ENCODE measurements around the gene TEAD1. TPM values are rescaled to one million over a fixed set of nuclear protein-coding genes. Genes with fewer than 3 reads are reported as not detected.
"Not testable (repeated sequence)": the region's sequence is repeated elsewhere in the genome, so short reads cannot be mapped to it uniquely, and the experiment has no call there.

TEAD1 gene
- total RNA-seq, 1 donor: 176 TPM

DNA sequence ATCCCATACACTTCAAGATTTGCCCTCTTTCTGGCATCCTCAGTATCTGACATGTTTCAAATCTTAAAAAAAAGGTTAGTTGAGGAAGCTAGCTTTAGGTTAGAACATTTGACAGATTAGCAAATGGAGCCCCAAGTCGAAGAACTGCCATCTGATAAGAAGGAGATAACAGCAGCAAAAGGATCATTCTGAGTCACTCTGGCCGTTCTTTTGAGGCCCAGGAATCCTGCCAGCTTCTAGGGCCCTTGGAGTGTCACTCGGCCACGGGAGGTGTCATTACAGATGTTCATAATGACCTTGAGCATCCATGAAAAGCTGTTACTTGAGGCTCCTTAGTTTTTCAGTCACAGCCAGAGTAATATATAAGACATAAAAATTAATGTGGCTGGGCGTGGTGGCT, 202.8 kb downstream of the TEAD1 start:
- no peak for DNase-seq (ENCODE audit: insufficient read length, low spot score, missing footprints)
- Histone ChIP-seq H3K4me3 (ENCODE audit: insufficient read depth, low read length) (no peak overlapping the region), H3K36me3 (ENCODE audit: insufficient read depth, low read length) (peaks cover 34% of the 10 kb centered on the region), H4K20me1 (ENCODE audit: insufficient read depth, low read length) (peaks cover 31% of the 10 kb centered on the region), H3K4me1 (ENCODE audit: insufficient read depth, low read length) (peaks cover 2% of the 10 kb centered on the region), H2AFZ (ENCODE audit: low read length) (no peak overlapping the region), H3K9me3 (ENCODE audit: low read depth, low read length) (no peaks in the 10 kb centered on the region), H3K79me2 (ENCODE audit: insufficient read depth, low read length) (peaks cover 65% of the 10 kb centered on the region), H3K4me2 (ENCODE audit: insufficient read depth, low read length) (no peak overlapping the region), H3K27me3 (ENCODE audit: insufficient read depth, low read length) (no peaks in the 10 kb centered on the region), H3K27ac (ENCODE audit: low read depth, low read length) (no peak overlapping the region)
- TF ChIP-seq, protein P1, sequence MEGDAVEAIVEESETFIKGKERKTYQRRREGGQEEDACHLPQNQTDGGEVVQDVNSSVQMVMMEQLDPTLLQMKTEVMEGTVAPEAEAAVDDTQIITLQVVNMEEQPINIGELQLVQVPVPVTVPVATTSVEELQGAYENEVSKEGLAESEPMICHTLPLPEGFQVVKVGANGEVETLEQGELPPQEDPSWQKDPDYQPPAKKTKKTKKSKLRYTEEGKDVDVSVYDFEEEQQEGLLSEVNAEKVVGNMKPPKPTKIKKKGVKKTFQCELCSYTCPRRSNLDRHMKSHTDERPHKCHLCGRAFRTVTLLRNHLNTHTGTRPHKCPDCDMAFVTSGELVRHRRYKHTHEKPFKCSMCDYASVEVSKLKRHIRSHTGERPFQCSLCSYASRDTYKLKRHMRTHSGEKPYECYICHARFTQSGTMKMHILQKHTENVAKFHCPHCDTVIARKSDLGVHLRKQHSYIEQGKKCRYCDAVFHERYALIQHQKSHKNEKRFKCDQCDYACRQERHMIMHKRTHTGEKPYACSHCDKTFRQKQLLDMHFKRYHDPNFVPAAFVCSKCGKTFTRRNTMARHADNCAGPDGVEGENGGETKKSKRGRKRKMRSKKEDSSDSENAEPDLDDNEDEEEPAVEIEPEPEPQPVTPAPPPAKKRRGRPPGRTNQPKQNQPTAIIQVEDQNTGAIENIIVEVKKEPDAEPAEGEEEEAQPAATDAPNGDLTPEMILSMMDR (IDR thresholded peaks at IDR 0.05; ENCODE audit: extremely low read depth, low read depth, low read length): no peak

DNA sequence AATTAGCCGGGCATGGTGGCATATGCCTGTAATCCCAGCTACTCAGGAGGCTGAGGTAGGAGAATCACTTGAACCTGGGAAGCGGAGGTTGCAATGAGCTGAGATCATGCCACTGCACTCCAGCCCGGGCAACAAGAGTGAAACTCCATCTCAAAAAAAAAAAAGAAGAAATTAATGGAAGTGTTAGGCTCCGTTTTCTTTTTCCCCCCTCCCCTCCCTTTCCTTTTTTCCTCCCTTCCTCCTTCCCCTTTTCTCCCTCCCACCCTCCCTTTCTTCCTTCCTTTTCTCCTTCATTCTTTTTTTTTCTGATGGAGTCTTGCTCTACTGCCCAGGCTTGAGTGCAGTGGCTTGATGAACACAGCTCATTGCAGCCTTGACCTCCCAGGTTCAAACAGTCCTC, 203.3 kb downstream of the TEAD1 start:
- peaks cover 64% of the 10 kb centered on the region for H3K79me2 ChIP-seq (ENCODE audit: insufficient read depth, low read length)
- DNase-seq (ENCODE audit: insufficient read length, low spot score, missing footprints): not testable (repeated sequence)

DNA sequence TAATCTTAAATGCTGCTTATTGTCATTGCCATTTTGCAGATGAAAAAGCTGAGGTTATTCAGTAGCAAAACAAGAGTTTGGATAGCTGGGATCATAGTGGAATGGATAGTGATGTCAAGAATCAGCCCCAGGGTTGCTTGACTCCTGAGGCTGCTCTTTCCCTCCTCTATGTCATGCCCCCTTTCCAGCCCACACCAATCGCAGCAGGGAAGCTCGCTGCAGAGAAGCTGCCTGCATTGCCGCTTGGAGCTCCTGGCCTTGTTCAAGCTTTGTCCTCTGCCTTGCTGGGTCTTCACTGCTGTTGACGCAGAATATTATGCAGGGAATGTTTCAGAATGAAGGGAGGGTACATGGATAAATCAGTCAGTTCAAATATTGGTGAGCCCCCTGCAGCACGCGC, 206.1 kb downstream of the TEAD1 start:
- no peak overlapping the region for H3K4me3 ChIP-seq (ENCODE audit: insufficient read depth, low read length)
- no peak overlapping the region for H2AFZ ChIP-seq (ENCODE audit: low read length)
- H3K9me3 ChIP-seq (ENCODE audit: low read depth, low read length): no peaks in the 10 kb centered on the region
- TF ChIP-seq, protein P1 (IDR thresholded peaks at IDR 0.05; ENCODE audit: extremely low read depth, low read depth, low read length): no peak
- no peaks in the 10 kb centered on the region for H3K27me3 ChIP-seq (ENCODE audit: insufficient read depth, low read length)
- H3K79me2 ChIP-seq (ENCODE audit: insufficient read depth, low read length): peaks cover 55% of the 10 kb centered on the region
- no peak for DNase-seq (ENCODE audit: insufficient read length, low spot score, missing footprints)
- no peaks in the 10 kb centered on the region for H3K4me1 ChIP-seq (ENCODE audit: insufficient read depth, low read length)
- H4K20me1 ChIP-seq (ENCODE audit: insufficient read depth, low read length): peaks cover 23% of the 10 kb centered on the region
- H3K4me2 ChIP-seq (ENCODE audit: insufficient read depth, low read length): no peak overlapping the region
- peaks cover 60% of the 10 kb centered on the region for H3K36me3 ChIP-seq (ENCODE audit: insufficient read depth, low read length)
- H3K27ac ChIP-seq (ENCODE audit: low read depth, low read length): no peak overlapping the region

More for the DNA sequence above, 203.3 kb downstream of the TEAD1 start:
- H4K20me1 ChIP-seq (ENCODE audit: insufficient read depth, low read length): peaks cover 29% of the 10 kb centered on the region
- H3K27me3 ChIP-seq (ENCODE audit: insufficient read depth, low read length); H3K27ac ChIP-seq (ENCODE audit: low read depth, low read length); H3K9me3 ChIP-seq (ENCODE audit: low read depth, low read length); H3K4me1 ChIP-seq (ENCODE audit: insufficient read depth, low read length); H3K4me3 ChIP-seq (ENCODE audit: insufficient read depth, low read length); H3K4me2 ChIP-seq (ENCODE audit: insufficient read depth, low read length); H2AFZ ChIP-seq (ENCODE audit: low read length): not testable (repeated sequence)
- peaks cover 39% of the 10 kb centered on the region for H3K36me3 ChIP-seq (ENCODE audit: insufficient read depth, low read length)

DNA sequence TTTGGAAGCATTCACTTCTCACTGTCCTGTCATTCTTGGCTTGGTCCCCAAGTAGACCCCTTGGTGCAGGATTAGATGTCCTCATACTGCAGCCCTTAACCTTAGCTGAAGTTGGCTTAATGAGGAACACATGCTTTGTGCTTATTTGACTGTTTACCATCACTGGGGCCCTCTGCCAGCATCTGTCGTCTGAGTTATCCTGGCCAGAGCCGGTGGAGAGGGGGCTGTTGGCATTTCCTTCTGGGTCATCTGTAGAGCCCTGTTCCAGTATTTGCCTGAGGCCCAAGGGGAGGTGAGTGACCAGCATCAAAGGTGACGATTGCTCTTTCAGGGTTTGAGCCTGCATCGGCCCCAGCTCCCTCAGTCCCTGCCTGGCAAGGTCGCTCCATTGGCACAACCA, 208.4 kb downstream of the TEAD1 start:
- H3K27me3 ChIP-seq (ENCODE audit: insufficient read depth, low read length): no peaks in the 10 kb centered on the region
- no peaks in the 10 kb centered on the region for H3K9me3 ChIP-seq (ENCODE audit: low read depth, low read length)
- no peak overlapping the region for H3K4me2 ChIP-seq (ENCODE audit: insufficient read depth, low read length)
- H3K36me3 ChIP-seq (ENCODE audit: insufficient read depth, low read length): peaks cover 75% of the 10 kb centered on the region
- H3K27ac ChIP-seq (ENCODE audit: low read depth, low read length): no peak overlapping the region
- H3K4me3 ChIP-seq (ENCODE audit: insufficient read depth, low read length): no peak overlapping the region
- DNase-seq (ENCODE audit: insufficient read length, low spot score, missing footprints): no peak
- H4K20me1 ChIP-seq (ENCODE audit: insufficient read depth, low read length): peaks cover 23% of the 10 kb centered on the region
- TF ChIP-seq, protein P1 (IDR thresholded peaks at IDR 0.05; ENCODE audit: extremely low read depth, low read depth, low read length): no peak
- H2AFZ ChIP-seq (ENCODE audit: low read length): no peak overlapping the region
- H3K79me2 ChIP-seq (ENCODE audit: insufficient read depth, low read length): peaks cover 49% of the 10 kb centered on the region
- no peaks in the 10 kb centered on the region for H3K4me1 ChIP-seq (ENCODE audit: insufficient read depth, low read length)
